Coronary artery (tissue), 2 donors: ENCODE data around the gene FANCC.

Source experiments
- DNase-seq: peaks from one replicate; pipeline ENCODE4 v3.0.0-alpha.2; 2017; ENCODE audit warnings: low spot score
- H3K27ac ChIP-seq, 2 donors: fragments of 200-600 bp; sonication (generic); one replicate each; pipeline ENCODE4 v1.5.1; 2016 to 2019
- H3K4me3 ChIP-seq: fragments of 200-600 bp; sonication (generic); 2 replicates; pipeline ENCODE4 v1.5.1; 2016; ENCODE audit warnings: mild to moderate bottlenecking, moderate library complexity
- TF ChIP-seq, protein P1 (sequence below): fragments of 200-600 bp; sonication (generic); IDR thresholded peaks from one replicate; pipeline ENCODE4 v1.5.1; 2019; ENCODE audit warnings: antibody characterized with exemption

Gene FANCC

DNA sequence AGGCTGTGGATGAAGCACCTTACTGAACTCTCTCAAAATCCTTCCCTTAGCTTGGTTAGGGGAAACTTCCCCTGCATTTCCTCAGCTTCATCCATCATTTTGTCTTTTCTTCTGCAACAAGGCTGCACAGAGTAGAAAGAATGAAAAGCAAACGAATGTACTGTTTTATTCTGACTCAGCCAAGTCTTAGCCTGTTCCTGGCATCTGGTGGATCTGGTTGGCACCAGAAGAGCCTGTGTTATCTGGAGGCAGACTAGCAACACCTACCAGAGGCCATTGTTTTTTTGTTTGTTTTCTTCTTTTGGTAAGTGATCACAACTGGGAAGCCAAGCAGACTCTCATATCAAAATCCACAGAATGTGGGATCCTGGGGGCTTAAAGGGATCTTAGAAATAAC lies 200.7 kb downstream of the FANCC start:
- TF ChIP-seq, protein P1, sequence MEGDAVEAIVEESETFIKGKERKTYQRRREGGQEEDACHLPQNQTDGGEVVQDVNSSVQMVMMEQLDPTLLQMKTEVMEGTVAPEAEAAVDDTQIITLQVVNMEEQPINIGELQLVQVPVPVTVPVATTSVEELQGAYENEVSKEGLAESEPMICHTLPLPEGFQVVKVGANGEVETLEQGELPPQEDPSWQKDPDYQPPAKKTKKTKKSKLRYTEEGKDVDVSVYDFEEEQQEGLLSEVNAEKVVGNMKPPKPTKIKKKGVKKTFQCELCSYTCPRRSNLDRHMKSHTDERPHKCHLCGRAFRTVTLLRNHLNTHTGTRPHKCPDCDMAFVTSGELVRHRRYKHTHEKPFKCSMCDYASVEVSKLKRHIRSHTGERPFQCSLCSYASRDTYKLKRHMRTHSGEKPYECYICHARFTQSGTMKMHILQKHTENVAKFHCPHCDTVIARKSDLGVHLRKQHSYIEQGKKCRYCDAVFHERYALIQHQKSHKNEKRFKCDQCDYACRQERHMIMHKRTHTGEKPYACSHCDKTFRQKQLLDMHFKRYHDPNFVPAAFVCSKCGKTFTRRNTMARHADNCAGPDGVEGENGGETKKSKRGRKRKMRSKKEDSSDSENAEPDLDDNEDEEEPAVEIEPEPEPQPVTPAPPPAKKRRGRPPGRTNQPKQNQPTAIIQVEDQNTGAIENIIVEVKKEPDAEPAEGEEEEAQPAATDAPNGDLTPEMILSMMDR, result no peak
- Histone ChIP-seq H3K27ac (peak overlapping the region; percentile 26 to 76), H3K4me3 (no peak overlapping the region)
- no peak for DNase-seq

DNA sequence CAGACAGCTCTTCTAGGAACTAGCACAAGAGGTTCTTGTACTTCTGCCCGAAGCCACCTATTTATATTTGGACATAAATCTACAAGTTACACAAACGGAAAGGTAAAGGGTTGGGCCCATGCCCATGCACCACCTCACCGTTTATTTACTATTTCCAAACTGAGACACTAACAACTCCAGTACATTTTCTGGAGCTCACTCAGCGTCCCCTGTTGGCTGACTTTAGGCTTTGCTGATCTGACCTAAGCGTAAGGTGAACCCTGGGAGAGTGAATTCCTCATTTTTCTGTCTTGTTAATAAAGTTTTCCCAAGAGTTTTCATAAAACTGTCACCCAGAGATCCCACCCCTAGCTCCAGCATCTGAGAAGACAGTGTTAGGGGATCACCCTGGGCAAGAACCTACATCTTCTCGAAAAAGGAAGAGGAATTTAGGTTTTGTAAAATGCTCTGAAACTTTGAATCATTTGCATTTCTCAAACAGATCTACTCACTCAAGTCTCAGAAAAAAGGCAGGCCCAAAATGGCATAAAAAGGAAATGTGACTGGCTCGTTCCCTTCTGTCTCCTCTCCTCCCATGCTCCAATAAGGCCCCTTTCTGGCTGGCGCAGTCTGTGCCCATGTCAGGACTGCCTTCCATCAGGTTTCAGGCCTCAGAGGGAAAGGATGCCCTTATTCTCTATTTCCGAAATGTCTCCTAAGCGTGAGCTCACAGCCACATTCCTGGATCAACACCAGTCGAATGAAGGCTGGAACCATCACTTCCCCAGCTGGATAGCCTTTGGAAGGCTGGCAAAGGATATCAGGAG lies 201.3 kb downstream of the FANCC start:
- Histone ChIP-seq H3K27ac (peak overlapping the region; percentile 26 to 76), H3K4me3 (no peak overlapping the region)
- TF ChIP-seq, protein P1, result peak; percentile 17
- no peak for DNase-seq

DNA sequence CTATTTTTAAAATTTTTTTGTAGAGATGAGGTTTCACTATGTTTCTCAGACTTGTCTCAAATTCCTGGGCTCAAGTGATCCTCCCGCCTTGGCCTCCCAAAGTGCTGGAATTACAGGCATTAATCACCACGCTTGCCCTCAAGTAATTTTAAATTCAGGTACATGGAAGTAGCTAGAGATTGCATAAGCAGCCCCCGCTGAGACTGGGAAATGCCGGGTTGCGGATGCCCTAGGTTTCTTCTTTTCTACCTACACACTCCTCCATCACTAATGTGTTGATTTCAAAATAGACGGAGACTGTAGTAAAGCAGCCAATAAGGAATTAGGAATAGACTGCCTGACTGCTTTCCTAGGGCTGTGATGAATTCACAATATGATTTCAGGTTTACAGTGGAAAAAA lies 202.4 kb downstream of the FANCC start:
- H3K4me3 ChIP-seq, result no peak overlapping the region
- DNase-seq, result no peak
- H3K27ac ChIP-seq, result peak overlapping the region in 1 of 2 donors; percentile 76
- TF ChIP-seq, protein P1, result no peak

DNA sequence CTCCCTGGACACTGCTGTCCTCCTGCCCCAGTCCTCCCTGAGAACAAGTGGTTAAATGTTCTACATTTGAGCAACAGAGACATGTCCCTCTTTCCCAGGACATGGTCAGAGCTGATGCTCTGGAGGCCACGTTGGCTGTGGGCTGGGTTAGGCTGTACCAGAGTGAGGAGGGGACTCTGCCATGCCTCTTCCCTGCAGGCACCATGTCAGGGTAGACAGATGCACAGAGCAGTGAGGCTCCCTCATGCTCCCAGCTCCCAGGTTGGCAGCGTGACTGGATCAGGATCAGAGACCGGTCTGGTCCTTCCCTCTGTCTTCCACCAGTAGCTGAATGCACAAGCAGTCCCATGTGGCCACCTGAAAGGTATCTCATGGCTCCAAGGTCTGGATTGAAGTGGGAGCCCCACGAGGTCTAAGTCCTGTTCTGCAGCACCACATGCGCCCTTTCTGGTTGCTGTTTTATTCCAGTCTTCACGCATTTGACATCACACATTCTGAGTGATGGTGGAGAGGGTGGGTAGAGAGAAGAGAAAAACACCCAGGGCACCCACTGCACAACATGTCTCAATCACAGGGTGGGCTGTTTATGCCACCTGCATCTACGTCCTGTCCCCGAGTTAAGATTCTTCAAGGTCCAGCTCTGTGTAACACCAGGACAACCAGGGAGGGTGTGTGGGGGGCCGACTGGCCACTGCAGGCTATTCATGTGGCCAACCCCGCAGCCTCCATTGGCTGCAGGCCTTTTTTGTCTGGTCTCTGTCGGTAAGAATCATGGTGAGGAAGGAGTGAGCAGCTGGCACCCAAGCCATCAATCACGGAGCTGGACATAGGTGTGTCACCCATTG lies 204.9 kb downstream of the FANCC start:
- TF ChIP-seq, protein P1, result no peak
- DNase-seq, result no peak
- no peak overlapping the region for H3K4me3 ChIP-seq
- peak overlapping the region in 1 of 2 donors; percentile 36 for H3K27ac ChIP-seq

DNA sequence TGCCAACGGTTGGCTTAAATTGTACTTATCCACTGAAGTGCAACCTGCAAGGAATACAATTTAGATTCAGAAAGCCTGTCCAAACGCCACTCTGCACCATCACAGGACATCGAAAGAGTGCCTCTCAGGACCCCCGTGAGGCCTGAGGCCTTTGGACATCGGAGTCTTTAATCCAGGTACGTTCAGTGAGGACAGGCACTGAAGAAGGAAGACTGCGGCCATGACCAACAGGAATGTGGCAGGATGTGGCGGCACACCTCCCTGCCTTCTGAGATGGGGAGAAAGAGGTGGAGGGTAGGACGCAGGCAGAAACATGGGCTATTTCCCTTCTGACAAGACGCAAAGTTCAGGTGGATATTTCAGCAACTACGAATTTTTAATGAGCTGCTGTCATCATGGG lies 205.8 kb downstream of the FANCC start:
- H3K4me3 ChIP-seq, result no peak overlapping the region
- TF ChIP-seq, protein P1, result no peak
- peak overlapping the region in 1 of 2 donors; percentile 36 for H3K27ac ChIP-seq
- no peak for DNase-seq

DNA sequence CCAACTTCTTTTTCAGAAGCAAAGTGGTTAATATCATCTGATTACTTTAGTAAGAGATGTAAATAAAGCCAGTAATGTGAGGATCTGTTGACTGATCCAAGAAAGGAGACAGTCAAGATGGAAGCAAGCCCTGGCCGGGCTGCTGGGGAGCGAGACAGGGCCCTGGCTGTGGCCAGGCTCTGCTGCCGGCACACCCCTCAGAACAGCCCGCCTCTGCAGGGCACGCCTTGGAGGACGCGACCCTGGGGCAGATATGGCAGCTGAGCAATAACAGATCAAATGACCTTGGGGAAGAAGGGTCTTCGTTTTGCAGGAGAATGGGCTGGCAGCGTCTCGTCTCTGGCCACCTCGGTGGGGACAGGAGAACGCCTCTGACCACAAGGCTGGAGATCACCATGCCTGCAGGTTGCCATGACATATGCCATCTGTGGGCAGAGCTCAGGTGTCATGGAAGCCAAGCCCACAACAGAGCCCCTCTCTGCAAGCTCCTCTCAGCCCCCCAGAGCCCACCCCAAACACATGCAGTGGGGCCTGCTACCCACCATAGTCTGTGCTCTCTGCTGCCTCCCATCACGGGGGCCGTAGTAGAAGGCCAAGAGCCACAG lies 206.5 kb downstream of the FANCC start:
- no peak for DNase-seq
- Histone ChIP-seq H3K27ac (peak overlapping the region in 1 of 2 donors; percentile 37), H3K4me3 (no peak overlapping the region)
- TF ChIP-seq, protein P1, result no peak
